ENCODE results near the gene CERS3.

The CERS3 gene

DNA sequence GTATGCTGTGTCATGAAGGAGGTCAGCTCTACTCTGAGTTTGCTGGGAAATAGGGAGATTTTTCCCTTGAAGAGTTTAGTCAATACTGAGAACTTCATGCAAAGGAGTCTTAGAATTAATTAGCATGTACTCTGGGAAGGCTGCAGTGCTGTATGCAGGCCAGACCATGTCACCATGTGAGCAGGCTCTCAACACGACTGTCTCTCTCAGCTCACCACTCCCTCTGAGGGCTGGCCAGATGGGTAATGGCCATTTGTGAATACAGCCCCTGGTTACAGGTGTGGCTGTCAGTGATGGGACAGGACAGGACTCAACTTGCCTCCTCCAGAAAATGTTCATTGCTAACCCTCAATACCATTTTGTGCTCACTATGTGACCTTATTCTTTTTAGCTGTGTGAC is 5.1 kb upstream of the CERS3 start:
- in situ Hi-C loops (cut with HindIII; ENCODE audit: low pct_ligation_motif_present, low pct_unique_long_range_greater_than_20kb, low sequenced_read_pairs), result no loop called here
- no peak for DNase-seq

DNA sequence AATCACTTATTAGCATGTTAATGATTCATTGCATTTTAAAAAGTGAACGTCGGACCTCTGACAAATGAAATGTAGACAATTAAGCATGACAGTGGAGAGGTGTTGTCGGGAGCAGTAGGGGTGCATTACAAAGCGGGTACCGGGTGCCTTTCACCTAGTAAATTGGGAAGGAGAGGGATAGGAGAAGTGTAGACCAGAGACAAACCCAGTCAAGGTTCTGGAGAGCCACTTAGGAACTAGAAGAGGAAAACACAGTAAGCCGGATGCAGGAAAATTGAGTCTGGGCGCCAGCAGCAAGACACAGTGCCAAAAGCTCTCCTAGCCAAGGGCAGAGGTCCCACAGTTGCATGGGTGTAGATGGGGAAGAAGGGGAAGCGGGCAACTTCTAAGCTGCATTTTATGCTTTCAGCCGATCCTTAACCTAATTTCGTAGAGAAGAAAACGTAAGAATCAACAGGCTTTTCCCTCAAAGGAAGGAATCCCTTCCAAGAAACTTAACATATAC is 3.1 kb upstream of the CERS3 start:
- DNase-seq, result no peak
- in situ Hi-C loops (cut with HindIII; ENCODE audit: low pct_ligation_motif_present, low pct_unique_long_range_greater_than_20kb, low sequenced_read_pairs), result no loop called here

DNA sequence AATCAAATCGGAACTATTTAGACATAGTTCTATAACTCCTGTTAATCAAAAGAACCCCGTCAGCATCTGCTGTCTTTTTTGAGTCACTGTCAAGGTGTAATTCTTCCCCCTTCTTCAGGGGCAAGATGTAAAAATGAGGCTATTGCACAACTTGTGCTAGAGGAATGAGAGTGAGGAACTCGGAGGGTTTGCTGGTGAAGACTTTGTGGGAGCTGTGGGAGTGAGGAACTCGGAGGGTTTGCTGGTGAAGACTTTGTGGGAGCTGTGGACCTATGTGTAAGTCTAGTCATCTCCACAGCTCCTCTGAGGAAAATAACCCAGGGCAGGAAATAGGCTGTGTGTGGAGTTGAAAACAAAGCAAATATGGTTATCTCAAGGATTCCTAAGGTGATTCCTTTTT is 2.5 kb upstream of the CERS3 start:
- DNase-seq, result no peak
- in situ Hi-C loops (cut with HindIII; ENCODE audit: low pct_ligation_motif_present, low pct_unique_long_range_greater_than_20kb, low sequenced_read_pairs), result no loop called here

DNA sequence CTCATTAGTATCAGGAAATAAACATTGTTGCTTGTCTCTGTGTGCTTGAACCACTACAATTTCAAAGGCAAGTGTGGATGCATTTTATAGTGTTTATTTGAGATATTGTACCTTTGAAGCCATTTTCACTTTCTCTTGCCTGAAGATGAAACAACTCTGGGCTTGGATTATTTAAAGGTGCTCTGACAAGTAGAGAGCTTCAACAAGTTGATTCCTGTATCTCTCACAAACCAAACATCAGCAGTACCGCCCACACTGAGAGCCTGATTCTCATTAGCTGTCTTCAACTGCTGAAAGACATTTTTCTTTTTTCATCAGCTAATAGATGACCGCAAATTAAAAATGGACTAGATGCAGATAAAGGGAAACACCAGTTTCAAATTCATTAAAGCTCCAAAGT is 806 bp upstream of the CERS3 start:
- DNase-seq, result no peak
- in situ Hi-C loops (cut with HindIII; ENCODE audit: low pct_ligation_motif_present, low pct_unique_long_range_greater_than_20kb, low sequenced_read_pairs), result no loop called here

DNA sequence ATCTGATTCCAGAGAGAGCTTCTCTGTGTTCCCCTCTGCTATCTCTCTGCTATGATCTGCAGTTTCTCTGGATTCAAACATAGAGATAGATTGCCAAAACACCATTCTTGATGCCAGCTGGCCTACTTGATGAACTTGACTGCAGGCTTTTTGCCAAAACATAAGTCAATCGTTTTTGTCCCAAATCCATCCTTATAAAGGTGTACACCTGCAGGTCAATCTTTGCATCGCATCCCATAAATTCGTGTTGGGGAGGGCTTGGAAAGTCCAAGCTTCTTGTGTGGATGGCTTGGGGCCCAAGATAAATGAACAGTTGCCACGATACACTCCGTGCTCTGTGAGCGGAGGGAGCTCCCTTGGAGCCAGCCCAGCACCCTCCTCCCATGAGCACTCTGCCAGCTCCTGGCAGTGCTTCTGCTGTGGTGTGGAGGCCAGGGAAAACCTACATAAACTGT is 2.7 kb downstream of the CERS3 start:
- in situ Hi-C loops (cut with HindIII; ENCODE audit: low pct_ligation_motif_present, low pct_unique_long_range_greater_than_20kb, low sequenced_read_pairs), result no loop called here
- no peak for DNase-seq

DNA sequence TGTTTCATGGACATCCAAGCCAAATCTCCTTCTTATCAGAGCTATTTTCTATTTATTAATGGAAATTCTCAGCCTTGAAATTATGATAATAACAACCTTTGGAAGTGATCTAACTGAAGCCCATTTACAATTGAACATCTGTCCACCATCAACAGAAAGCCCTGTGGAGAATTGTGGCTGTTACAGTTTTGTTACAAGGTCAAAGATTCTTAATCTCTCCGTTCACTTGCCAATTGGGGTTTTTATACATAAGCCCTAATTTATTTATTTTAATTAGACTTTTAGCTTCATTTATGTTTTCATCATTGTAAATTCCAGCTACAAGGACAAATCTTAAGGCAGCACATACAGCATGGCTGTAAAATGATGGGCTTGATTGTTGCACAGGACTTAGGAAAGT is 3.3 kb downstream of the CERS3 start:
- DNase-seq, result no peak
- in situ Hi-C loops (cut with HindIII; ENCODE audit: low pct_ligation_motif_present, low pct_unique_long_range_greater_than_20kb, low sequenced_read_pairs), result no loop called here

DNA sequence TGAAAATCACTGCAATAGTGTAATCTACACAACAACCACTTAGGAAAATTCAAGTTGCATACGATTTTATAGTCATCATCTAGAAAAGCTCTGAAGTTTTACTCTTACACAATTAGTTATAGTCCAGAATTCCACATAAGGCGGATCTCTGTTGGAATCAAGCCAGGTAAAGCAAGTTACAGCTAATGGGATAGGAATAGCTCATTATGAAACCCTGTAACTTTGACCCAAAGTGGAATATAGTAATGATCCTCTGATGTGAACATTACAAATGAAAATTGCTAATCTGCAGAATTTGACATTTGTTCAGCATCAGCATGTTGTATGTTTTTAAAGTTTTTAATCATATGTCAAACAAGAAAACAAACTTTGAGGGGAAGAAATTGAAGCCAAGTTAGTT is 4.4 kb downstream of the CERS3 start:
- DNase-seq, result no peak
- in situ Hi-C loops (cut with HindIII; ENCODE audit: low pct_ligation_motif_present, low pct_unique_long_range_greater_than_20kb, low sequenced_read_pairs), result no loop called here

DNA sequence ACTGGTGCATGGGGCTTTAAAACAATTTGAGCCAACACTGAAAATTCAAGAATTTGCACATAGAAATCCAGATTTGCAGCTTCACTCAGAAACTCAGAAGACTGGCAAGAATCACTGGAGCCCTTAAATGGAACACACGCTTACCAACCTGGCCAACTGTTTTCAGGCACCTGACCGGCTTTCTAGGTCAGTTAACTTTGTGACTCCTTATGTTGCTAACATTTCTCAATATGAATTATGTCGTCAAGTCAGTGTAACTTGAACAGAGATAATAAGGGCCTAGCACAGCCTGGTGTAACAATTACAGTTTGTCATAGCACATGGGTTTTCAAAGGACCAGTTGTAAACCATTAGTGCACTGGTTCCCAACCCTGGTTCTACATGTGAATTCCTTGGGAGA is 6.8 kb downstream of the CERS3 start:
- no peak for DNase-seq
- in situ Hi-C loops (cut with HindIII; ENCODE audit: low pct_ligation_motif_present, low pct_unique_long_range_greater_than_20kb, low sequenced_read_pairs), result no loop called here

DNA sequence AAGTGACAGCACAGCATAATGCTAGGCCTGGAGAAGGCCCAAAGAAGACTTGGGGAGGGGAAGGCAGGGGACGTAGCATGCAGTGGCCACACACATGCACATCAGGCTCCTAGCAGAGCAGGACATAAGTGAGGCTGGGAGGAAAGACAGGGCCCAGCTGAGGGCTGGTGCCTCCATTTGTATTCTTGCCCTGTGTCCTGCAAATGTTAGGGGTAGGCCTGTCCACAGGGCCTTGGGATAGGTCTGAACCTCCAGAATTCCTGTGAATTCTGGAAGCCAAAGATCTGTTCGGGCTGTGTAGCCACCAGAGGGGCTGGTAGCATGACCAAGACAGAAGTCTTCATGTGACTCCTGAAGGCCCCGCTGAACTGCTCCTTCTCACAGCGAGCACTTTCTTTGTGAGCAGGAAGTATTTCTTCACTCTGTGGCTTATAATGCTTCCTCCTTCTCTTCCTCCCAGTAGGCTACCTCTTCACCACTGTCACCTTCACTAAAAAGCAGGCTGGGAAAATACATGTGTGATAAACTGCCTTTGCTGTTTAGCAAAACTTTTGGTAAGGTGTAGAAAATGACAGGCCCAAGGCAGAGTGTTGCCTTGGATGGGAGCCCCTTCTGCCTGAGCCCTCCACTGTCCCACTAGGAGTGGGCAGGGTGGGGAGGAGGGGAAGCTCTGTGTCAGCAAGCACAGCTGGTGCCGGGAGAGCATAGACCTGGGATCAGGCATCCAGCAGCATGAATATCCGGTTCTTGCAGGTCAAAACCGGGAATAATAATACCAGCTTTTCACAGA is 8.4 kb downstream of the CERS3 start:
- in situ Hi-C loops (cut with HindIII; ENCODE audit: low pct_ligation_motif_present, low pct_unique_long_range_greater_than_20kb, low sequenced_read_pairs), result no loop called here
- DNase-seq, result no peak

DNA sequence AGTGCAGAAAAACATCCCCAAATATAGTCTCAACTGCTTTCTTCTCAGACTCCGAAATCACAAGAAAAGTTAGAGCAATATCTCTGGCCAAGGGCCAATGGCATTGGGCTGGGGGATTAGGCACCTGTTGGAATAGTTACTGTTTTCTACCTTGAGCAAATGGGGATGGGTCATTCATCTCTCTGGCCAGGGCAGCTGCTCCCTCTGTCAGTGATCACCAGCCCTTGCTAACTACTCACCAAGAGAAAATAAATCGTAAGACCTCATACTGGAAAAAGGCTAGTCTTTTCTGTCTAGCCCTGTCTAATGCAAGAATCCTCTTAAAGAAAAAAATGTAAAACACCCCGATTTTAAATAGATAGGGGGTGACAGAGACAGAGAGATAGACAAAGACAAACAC is 10.9 kb downstream of the CERS3 start:
- DNase-seq, result no peak
- in situ Hi-C loops (cut with HindIII; ENCODE audit: low pct_ligation_motif_present, low pct_unique_long_range_greater_than_20kb, low sequenced_read_pairs), result no loop called here

DNA sequence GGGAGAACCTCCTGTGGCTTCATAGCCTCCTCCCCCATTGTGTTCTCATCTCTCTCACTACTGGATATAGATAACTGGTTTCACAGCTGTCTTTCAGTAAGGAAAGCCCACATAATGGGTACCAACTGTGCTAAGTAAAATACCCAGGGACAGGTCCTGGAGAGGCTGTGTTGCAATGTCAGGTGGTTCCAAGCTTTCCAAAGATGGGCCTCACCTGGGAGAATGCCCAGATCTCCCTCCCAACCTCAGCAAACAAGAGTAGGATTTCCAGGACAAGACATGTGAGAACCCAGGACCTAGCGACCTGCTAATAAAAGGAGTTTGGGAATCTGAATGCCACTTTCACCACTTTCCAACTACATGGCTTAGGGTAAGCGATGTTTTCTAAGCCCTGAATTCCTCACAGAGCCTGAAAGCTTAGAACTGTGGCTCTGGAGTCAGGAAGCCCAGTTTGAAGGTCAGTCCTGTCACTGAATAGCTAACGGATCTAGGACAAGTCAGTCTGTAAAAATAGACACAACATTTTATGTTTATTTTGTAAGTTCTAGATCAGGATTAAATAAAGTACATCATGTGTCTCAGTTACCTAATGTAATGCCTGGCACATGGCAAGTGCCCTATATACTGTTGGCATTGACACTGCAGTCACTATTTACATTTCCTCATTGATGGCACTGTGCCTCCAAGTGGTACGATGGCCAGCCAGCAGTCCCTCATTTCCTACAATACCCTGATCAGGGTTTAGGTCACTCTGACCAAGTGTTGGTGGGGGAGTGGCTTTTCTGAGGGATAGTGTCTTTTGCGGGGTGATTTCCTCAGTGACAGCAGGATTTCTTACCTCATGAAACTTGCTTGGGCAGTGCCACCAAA is 11.9 kb downstream of the CERS3 start:
- in situ Hi-C loops (cut with HindIII; ENCODE audit: low pct_ligation_motif_present, low pct_unique_long_range_greater_than_20kb, low sequenced_read_pairs), result no loop called here
- DNase-seq, result no peak

DNA sequence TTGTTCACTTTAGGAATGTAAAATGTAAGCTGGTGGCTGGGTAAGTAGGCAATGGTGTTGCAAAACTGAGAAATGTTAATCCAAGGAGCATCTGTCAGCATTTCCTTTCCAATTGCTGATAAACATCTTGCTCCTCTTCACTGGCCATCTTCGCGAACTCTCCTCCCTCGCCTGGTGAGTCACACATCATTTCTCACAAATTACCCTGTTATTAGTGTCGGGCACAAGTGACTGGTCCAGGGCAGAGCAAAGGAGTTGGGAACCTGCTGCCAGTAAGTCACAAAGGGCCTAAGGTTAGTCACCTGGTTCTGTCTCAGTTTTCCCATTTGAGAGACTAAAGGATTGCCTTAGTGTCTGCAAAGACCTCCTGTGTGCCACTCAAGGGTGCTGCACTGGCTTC is 13.0 kb downstream of the CERS3 start:
- in situ Hi-C loops (cut with HindIII; ENCODE audit: low pct_ligation_motif_present, low pct_unique_long_range_greater_than_20kb, low sequenced_read_pairs), result no loop called here
- no peak for DNase-seq

DNA sequence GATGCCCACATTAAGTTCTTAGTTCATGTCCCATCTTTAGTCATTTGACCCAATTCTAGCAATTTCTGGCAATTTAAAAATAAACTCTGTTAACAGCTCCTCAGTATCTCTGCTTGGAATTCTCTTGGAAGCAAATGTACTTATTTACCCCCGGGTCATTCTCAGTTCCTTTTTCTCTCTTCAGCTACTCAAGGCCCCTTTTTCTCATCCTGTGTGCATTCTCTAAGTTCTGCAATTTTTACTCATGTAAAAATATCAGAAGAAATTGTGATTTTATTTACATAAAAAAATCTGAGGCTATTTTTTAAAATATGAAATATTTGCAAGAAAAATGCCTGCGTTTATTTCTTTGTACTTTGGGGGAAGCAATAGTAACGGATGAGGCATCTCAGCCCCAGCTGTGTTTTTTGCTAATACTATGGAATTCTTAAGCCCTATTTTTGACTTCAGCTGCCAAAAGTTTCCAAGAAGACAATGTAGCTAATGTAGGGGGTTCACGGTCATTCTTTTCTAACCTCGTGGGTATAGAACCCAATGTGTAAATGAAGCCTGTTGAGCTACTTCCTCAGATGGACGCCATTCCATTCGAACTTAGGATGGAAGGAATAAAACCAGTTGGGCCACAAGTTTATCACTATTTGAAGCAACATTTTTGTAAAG is 20.0 kb downstream of the CERS3 start:
- in situ Hi-C loops (cut with HindIII; ENCODE audit: low pct_ligation_motif_present, low pct_unique_long_range_greater_than_20kb, low sequenced_read_pairs), result no loop called here
- DNase-seq, result no peak

DNA sequence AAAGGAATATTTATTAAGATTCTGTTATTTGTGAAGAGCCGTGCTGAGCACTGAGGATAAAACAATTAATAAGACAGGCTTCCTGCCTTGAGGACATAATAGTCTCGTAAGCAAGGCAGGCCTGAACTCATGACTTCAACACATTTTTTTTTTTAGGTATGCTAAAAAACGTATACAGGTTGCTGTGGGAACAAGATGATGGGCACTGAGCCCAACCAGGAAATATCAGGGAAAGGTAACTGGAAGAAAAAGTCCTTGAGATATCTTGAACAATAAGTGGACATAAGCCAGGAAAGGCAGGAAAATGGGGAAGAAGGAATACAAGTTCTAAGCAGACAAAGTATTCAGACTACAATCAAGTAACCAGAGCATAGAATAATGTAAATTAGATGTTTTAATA is 26.1 kb downstream of the CERS3 start:
- no peak for DNase-seq
- in situ Hi-C loops (cut with HindIII; ENCODE audit: low pct_ligation_motif_present, low pct_unique_long_range_greater_than_20kb, low sequenced_read_pairs), result no loop called here

DNA sequence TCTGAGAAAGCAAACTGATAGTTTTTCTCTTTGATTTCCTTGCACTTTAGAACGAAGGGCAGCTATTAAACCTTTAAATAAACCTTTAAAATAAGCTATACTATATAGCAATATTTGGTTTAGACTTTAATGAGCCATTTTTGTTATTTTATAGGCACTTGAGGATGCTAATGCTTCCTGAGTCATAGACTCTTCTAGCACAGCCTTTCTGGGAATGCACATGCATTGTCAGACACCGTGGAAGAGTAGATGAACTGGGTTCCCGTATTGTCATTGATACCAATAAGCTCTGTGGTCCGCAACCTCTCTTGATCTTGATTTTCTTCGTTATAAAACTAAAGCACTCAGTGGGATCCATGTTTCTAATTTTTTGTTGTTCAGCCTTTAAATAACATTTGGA is 27.6 kb downstream of the CERS3 start:
- in situ Hi-C loops (cut with HindIII; ENCODE audit: low pct_ligation_motif_present, low pct_unique_long_range_greater_than_20kb, low sequenced_read_pairs), result no loop called here
- no peak for DNase-seq

DNA sequence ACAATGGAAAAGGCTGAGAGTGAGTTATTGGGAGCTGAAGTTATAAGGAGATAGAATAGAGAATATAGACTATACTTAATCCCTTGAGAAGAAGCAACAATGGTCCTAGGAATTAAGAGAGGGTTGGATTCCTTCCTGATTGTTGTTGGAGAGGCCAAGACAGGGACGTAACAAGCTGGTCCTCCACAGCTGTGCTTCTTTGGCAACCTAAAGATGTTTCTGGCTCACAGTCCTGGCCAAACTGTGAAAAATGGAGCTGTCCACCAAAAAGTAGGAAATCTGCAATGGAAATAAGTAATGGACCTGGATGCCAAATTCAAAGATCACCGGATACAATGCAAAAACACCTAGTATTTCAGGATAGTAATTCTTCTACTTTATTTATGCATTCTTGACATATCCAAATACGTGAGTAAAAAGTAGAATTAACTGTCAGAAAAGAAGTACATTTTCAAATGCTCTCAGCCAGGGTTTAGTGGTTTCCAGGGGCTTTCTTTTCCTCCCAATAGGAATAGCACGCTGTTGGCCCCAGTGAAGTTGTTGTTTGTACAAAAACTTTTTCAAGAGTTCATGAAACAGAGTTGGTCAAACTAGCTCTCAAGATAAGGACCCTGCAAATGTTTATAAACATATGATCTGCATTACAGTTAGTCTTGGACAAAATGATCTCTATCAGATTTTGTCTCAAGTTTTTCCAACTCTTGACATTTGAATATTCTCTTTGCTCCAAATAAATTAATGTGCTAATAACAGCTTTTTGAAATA is 28.3 kb downstream of the CERS3 start:
- in situ Hi-C loops (cut with HindIII; ENCODE audit: low pct_ligation_motif_present, low pct_unique_long_range_greater_than_20kb, low sequenced_read_pairs), result no loop called here
- no peak for DNase-seq

DNA sequence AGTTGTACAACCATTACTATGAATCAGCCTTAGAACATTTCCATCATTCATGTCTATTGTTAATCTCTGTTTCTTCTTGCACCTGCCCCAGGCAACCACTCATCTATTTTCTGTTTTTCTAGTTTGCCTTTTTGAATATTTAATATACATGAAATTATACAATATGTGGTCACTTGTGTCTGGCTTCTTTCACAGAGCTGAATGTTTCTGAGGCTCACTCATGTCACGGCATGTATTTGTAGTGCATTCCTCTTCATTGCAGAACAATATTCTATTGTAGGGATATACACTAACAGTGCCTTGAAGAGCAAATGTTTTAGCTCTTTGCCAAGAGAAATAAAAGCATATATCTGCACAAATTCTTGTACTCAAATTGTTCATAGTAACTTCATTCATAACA is 32.9 kb downstream of the CERS3 start:
- in situ Hi-C loops (cut with HindIII; ENCODE audit: low pct_ligation_motif_present, low pct_unique_long_range_greater_than_20kb, low sequenced_read_pairs), result no loop called here
- DNase-seq, result no peak

DNA sequence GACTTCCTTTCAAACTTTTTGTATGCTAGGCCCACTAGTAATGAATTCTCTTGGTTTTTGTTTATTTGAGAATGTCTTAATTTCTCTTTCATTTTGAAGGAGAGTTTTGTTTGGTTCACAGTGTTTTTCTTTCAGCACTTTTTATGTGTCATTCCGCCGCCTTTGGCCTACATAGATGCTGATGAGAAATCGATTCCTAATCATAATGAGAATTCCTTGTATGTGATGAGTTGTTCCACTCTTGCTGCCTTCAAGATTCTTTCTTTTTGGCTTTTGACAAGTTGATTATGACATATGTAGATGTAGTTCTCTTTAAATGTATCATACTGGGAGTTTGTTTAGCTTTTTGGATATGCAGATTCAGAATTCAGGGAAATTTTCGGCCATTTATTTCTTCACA is 35.5 kb downstream of the CERS3 start:
- in situ Hi-C loops (cut with HindIII; ENCODE audit: low pct_ligation_motif_present, low pct_unique_long_range_greater_than_20kb, low sequenced_read_pairs), result no loop called here
- no peak for DNase-seq

DNA sequence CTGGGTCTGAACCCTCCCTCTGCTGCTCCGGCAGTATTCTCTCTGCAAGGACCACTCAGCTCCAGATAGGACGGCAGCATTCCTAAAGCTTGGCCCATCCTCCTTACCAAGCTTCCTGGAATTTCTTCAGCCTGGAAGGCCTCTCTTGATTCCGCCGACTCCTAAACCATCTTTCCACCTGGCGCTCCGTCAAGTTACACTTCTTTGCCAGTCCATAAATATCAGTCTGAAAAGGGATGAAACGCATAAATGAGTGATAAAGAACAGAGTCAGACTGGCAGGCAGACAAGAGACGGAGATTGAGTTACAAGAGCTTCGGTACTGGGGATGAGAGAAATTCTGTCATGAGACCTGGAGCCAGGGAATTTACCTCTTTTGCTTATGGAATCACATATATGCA is 44.3 kb downstream of the CERS3 start:
- DNase-seq, result no peak
- in situ Hi-C loops (cut with HindIII; ENCODE audit: low pct_ligation_motif_present, low pct_unique_long_range_greater_than_20kb, low sequenced_read_pairs), result no loop called here

All from ACHN (cell line).